Umbilical cord (tissue), 2 donors: ENCODE data around the gene TEX29. TPM values are rescaled to one million over a fixed set of nuclear protein-coding genes. Genes with fewer than 3 reads are reported as not detected.

Experiments used
- DNase-seq: peaks from one replicate; pipeline ENCODE4 v3.0.0-alpha.2; 2015; ENCODE audit warnings: low spot score
- total RNA-seq: library from RNA; depleted of rRNA; stranded (reverse); fragments of >200 nt; gene quantifications from one replicate; pipeline ENCODE4 v1.2.3, GENCODE V29; 2014; ENCODE audit warnings: low replicate concordance; ENCODE audit not compliant: insufficient read depth

Gene TEX29
- total RNA-seq, 1 donor from 2014 or later: not detected

DNA sequence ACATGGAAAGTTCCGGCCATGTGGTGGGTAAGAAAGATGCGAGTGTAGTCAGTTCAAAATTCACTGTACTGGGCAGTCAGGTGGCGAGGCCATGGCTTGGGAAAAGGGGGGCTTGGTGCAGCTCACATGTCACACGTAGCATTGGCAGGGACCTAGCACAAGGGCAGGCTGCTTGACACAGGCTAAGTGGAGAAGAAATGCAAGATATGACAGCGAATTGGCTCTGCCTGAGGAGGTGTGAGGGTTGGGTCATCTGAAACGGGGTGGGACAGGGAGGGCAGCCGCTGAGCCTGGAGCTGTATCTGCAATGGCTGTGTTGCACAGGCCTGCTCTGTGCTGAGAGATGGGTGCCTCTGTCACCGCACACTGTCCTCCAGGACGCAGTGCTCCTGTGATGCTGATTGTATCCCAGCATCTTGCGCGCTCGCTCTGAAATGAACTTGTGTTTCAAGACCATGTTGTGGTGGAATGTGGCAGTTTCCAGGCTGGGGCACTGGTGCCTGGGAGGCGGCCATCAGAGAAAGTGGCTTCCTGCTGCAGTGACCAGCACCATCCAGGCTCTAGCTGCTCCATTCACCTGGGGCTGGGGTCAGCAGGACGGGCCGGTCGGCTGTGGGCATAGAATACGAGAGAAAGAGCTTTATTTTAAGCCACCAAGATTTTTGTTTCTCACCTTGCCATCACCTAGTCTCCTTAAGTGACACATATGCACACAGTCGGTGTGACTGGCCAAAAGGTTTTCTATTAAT lies 70.3 kb downstream of the TEX29 start:
- DNase-seq: no peak

DNA sequence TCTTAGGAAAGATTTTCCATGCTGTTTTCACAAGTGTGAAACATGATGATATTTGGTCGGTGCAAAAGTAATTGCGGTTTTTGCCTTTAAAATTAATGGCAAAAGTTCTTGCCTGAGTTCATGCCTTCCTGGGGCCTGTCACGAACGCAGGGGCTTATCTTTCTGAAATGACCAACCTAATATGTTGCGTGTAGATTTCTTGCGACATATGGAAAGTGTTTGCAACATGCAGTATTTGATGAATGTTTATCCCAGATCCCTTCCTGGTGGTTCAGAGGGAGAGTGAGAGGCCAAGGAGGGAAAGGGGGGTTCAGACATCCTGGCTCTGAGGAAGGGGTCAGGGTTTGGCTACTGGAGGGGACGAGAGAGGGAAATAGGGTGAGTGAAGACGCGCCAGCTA lies 72.0 kb downstream of the TEX29 start:
- peak; percentile 24 for DNase-seq

DNA sequence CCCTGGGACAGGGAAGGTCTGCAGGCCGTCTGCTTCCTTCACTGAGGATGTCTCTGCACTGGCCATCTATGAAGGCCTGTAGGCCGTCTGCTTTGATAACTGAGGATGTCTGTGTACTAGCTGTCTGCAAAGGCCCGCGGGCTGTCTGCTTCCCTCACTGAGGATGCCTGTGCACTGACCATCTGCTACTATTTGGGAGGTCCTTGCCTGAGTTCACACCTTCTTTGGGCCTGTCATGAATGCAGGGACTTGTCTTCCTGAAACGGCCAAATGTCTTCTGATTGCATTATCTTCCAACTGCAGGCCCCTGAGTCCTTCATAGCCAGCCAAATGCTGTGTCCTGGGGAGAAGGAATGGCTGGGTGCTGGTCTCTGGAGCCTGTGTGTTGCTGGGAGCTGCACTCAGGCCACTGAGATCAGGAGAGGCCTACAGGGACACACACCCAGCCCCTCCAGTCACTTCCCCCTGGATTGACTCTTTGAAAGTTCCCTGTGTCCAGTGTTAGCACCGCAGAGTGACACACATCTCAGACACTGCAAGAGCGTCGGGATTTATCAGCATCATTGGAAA lies 72.9 kb downstream of the TEX29 start:
- DNase-seq: no peak

Other genes with a start within 250 kb of the TEX29 start
- 99.2 TPM for gene ARHGEF7, start 205.3 kb upstream of the TEX29 start, total RNA-seq